NCI-H146 treated with DMSO at 0.1 percent for 48 hours (cell line): ENCODE results near the gene RPS19BP1.

ENCODE experiments used
- DNase-seq: peaks from one replicate; lab custom pipeline; 2025; ENCODE audit not compliant: unreplicated experiment; lab: John Stamatoyannopoulos, UW

RPS19BP1 gene

GRCh38 chr22:39559456-39560105 is 27.0 kb upstream of the RPS19BP1 start:
- no peak for DNase-seq

- DNase-seq = no peak
These were observed 26.4 kb upstream of the RPS19BP1 start for GRCh38 chr22:39558950-39559349.

GRCh38 chr22:39558254-39558727 is 25.7 kb upstream of the RPS19BP1 start:
- DNase-seq = no peak

- DNase-seq = no peak
These were observed 24.7 kb upstream of the RPS19BP1 start for GRCh38 chr22:39556970-39557841.

- DNase-seq = no peak
These were observed 21.6 kb upstream of the RPS19BP1 start for GRCh38 chr22:39554151-39554550.

- DNase-seq = no peak
These were observed 20.9 kb upstream of the RPS19BP1 start for GRCh38 chr22:39553429-39553828.

GRCh38 chr22:39547587-39547947 is 15.0 kb upstream of the RPS19BP1 start:
- DNase-seq = no peak

- no peak for DNase-seq
These were observed 14.5 kb upstream of the RPS19BP1 start for GRCh38 chr22:39546889-39547586.

GRCh38 chr22:39545386-39546365 is 13.1 kb upstream of the RPS19BP1 start:
- no peak for DNase-seq

- DNase-seq = no peak
These were observed 10.5 kb upstream of the RPS19BP1 start for GRCh38 chr22:39543095-39543494.

GRCh38 chr22:39537975-39538374 is 5.4 kb upstream of the RPS19BP1 start:
- DNase-seq = no peak

- DNase-seq = no peak
These were observed 4.2 kb upstream of the RPS19BP1 start for GRCh38 chr22:39536711-39537110.

- no peak for DNase-seq
These were observed 3.4 kb upstream of the RPS19BP1 start for GRCh38 chr22:39535831-39536449.

GRCh38 chr22:39535357-39535725 is 2.8 kb upstream of the RPS19BP1 start:
- DNase-seq = no peak

GRCh38 chr22:39534591-39535356 is 2.2 kb upstream of the RPS19BP1 start:
- DNase-seq = no peak

GRCh38 chr22:39534092-39534506 is 1.6 kb upstream of the RPS19BP1 start:
- no peak for DNase-seq

GRCh38 chr22:39530692-39531331 is 1.7 kb downstream of the RPS19BP1 start:
- DNase-seq = no peak

- no peak for DNase-seq
These were observed 2.4 kb downstream of the RPS19BP1 start for GRCh38 chr22:39530116-39530515.

GRCh38 chr22:39529487-39529851 is 3.1 kb downstream of the RPS19BP1 start:
- no peak for DNase-seq
